ENCODE results near the gene DUSP5.

DUSP5 gene

DNA sequence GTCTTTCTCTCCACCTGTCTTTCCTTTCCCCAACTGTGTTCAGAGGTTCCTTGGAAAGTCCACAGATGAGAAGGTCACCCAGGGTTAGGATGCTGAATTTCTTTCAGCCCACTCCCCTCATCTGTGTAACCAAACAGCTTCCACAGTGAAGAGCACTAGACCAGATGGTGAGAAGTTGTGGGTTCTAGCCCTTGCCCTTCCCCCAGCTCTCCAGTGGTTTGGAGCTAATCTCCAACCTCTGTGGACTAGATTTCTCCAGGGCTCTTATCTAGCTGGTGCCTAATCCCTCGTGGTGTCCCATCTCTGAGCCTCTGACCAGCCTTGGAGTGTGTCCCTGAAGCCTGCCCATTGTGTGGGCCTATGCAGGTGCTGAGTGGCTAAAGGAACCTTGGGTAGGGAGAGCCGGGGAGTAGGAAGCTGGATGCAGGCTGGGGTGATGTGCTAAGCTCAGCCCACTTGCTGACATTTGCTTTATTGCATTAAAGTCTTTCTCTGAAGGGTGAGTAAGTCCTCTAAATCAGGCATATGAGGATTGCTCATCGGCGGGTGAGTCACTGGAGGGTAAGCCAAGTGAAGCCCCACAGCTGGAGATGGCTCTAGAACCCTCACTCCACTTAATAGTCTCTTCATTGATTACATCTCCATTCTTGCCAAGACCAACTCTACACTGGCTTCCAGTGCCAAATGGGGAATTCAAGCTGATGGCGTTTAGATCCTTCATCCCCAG is 14.9 kb downstream of the DUSP5 start:
- H3K4me3 ChIP-seq (ENCODE audit: low read depth, low read length), result no peak overlapping the region
- TF ChIP-seq SP2 (tag by site-specific recombination; IDR thresholded peaks at IDR 0.05) (peak; percentile 33; the same call in 1 of the 2 replicates), GLIS2 (tag by site-specific recombination; IDR thresholded peaks at IDR 0.05) (0 out of 2 replicates have a peak, but pooled peaks have one; percentile 18), ZNF138 (tag by site-specific recombination; IDR thresholded peaks at IDR 0.05; ENCODE audit: borderline replicate concordance) (no peak), GLIS1 (tag by site-specific recombination; IDR thresholded peaks at IDR 0.05) (peak; percentile 29; the same call in 1 of the 2 replicates), ZBTB8A (tag by site-specific recombination; IDR thresholded peaks at IDR 0.05) (no peak), ZNF785 (tag by site-specific recombination; IDR thresholded peaks at IDR 0.05) (no peak), ZNF777 (tag by site-specific recombination; IDR thresholded peaks at IDR 0.05; ENCODE audit: borderline replicate concordance) (no peak), ZFP69B (tag by site-specific recombination; IDR thresholded peaks at IDR 0.05) (peak; percentile 67; the same call in 1 of the 2 replicates), ZNF792 (tag by site-specific recombination; IDR thresholded peaks at IDR 0.05) (no peak), YY1 (tag by site-specific recombination; IDR thresholded peaks at IDR 0.05) (no peak), ZBTB48 (tag by site-specific recombination; IDR thresholded peaks at IDR 0.05) (no peak), ZNF335 (tag by site-specific recombination; conservative IDR thresholded peaks at IDR 0.05) (peak; percentile 36)
- TF ChIP-seq, protein P1, sequence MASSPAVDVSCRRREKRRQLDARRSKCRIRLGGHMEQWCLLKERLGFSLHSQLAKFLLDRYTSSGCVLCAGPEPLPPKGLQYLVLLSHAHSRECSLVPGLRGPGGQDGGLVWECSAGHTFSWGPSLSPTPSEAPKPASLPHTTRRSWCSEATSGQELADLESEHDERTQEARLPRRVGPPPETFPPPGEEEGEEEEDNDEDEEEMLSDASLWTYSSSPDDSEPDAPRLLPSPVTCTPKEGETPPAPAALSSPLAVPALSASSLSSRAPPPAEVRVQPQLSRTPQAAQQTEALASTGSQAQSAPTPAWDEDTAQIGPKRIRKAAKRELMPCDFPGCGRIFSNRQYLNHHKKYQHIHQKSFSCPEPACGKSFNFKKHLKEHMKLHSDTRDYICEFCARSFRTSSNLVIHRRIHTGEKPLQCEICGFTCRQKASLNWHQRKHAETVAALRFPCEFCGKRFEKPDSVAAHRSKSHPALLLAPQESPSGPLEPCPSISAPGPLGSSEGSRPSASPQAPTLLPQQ (tag by site-specific recombination; IDR thresholded peaks at IDR 0.05), result 0 out of 2 replicates have a peak, but pooled peaks have one; percentile 42
- TF ChIP-seq, protein P2, sequence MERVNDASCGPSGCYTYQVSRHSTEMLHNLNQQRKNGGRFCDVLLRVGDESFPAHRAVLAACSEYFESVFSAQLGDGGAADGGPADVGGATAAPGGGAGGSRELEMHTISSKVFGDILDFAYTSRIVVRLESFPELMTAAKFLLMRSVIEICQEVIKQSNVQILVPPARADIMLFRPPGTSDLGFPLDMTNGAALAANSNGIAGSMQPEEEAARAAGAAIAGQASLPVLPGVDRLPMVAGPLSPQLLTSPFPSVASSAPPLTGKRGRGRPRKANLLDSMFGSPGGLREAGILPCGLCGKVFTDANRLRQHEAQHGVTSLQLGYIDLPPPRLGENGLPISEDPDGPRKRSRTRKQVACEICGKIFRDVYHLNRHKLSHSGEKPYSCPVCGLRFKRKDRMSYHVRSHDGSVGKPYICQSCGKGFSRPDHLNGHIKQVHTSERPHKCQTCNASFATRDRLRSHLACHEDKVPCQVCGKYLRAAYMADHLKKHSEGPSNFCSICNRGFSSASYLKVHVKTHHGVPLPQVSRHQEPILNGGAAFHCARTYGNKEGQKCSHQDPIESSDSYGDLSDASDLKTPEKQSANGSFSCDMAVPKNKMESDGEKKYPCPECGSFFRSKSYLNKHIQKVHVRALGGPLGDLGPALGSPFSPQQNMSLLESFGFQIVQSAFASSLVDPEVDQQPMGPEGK (tag by site-specific recombination; IDR thresholded peaks at IDR 0.05), result peak; percentile 62
- TF ChIP-seq, protein P3, sequence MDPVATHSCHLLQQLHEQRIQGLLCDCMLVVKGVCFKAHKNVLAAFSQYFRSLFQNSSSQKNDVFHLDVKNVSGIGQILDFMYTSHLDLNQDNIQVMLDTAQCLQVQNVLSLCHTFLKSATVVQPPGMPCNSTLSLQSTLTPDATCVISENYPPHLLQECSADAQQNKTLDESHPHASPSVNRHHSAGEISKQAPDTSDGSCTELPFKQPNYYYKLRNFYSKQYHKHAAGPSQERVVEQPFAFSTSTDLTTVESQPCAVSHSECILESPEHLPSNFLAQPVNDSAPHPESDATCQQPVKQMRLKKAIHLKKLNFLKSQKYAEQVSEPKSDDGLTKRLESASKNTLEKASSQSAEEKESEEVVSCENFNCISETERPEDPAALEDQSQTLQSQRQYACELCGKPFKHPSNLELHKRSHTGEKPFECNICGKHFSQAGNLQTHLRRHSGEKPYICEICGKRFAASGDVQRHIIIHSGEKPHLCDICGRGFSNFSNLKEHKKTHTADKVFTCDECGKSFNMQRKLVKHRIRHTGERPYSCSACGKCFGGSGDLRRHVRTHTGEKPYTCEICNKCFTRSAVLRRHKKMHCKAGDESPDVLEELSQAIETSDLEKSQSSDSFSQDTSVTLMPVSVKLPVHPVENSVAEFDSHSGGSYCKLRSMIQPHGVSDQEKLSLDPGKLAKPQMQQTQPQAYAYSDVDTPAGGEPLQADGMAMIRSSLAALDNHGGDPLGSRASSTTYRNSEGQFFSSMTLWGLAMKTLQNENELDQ (tag by site-specific recombination; IDR thresholded peaks at IDR 0.05; ENCODE audit: low read depth), result no peak
- TF ChIP-seq, protein P4, sequence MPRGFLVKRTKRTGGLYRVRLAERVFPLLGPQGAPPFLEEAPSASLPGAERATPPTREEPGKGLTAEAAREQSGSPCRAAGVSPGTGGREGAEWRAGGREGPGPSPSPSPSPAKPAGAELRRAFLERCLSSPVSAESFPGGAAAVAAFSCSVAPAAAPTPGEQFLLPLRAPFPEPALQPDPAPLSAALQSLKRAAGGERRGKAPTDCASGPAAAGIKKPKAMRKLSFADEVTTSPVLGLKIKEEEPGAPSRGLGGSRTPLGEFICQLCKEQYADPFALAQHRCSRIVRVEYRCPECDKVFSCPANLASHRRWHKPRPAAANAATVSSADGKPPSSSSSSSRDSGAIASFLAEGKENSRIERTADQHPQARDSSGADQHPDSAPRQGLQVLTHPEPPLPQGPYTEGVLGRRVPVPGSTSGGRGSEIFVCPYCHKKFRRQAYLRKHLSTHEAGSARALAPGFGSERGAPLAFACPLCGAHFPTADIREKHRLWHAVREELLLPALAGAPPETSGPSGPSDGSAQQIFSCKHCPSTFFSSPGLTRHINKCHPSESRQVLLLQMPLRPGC (tag by site-specific recombination; IDR thresholded peaks at IDR 0.05), result 0 out of 2 replicates have a peak, but pooled peaks have one; percentile 42
- TF ChIP-seq, protein P5, sequence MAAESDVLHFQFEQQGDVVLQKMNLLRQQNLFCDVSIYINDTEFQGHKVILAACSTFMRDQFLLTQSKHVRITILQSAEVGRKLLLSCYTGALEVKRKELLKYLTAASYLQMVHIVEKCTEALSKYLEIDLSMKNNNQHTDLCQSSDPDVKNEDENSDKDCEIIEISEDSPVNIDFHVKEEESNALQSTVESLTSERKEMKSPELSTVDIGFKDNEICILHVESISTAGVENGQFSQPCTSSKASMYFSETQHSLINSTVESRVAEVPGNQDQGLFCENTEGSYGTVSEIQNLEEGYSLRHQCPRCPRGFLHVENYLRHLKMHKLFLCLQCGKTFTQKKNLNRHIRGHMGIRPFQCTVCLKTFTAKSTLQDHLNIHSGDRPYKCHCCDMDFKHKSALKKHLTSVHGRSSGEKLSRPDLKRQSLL (tag by site-specific recombination; IDR thresholded peaks at IDR 0.05), result peak; percentile 91
- TF ChIP-seq, protein P6, sequence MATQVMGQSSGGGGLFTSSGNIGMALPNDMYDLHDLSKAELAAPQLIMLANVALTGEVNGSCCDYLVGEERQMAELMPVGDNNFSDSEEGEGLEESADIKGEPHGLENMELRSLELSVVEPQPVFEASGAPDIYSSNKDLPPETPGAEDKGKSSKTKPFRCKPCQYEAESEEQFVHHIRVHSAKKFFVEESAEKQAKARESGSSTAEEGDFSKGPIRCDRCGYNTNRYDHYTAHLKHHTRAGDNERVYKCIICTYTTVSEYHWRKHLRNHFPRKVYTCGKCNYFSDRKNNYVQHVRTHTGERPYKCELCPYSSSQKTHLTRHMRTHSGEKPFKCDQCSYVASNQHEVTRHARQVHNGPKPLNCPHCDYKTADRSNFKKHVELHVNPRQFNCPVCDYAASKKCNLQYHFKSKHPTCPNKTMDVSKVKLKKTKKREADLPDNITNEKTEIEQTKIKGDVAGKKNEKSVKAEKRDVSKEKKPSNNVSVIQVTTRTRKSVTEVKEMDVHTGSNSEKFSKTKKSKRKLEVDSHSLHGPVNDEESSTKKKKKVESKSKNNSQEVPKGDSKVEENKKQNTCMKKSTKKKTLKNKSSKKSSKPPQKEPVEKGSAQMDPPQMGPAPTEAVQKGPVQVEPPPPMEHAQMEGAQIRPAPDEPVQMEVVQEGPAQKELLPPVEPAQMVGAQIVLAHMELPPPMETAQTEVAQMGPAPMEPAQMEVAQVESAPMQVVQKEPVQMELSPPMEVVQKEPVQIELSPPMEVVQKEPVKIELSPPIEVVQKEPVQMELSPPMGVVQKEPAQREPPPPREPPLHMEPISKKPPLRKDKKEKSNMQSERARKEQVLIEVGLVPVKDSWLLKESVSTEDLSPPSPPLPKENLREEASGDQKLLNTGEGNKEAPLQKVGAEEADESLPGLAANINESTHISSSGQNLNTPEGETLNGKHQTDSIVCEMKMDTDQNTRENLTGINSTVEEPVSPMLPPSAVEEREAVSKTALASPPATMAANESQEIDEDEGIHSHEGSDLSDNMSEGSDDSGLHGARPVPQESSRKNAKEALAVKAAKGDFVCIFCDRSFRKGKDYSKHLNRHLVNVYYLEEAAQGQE (tag by site-specific recombination; IDR thresholded peaks at IDR 0.05), result no peak
- TF ChIP-seq, protein P7, sequence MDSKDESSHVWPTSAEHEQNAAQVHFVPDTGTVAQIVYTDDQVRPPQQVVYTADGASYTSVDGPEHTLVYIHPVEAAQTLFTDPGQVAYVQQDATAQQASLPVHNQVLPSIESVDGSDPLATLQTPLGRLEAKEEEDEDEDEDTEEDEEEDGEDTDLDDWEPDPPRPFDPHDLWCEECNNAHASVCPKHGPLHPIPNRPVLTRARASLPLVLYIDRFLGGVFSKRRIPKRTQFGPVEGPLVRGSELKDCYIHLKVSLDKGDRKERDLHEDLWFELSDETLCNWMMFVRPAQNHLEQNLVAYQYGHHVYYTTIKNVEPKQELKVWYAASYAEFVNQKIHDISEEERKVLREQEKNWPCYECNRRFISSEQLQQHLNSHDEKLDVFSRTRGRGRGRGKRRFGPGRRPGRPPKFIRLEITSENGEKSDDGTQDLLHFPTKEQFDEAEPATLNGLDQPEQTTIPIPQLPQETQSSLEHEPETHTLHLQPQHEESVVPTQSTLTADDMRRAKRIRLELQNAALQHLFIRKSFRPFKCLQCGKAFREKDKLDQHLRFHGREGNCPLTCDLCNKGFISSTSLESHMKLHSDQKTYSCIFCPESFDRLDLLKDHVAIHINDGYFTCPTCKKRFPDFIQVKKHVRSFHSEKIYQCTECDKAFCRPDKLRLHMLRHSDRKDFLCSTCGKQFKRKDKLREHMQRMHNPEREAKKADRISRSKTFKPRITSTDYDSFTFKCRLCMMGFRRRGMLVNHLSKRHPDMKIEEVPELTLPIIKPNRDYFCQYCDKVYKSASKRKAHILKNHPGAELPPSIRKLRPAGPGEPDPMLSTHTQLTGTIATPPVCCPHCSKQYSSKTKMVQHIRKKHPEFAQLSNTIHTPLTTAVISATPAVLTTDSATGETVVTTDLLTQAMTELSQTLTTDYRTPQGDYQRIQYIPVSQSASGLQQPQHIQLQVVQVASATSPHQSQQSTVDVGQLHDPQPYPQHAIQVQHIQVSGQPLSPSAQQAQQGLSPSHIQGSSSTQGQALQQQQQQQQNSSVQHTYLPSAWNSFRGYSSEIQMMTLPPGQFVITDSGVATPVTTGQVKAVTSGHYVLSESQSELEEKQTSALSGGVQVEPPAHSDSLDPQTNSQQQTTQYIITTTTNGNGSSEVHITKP (tag by site-specific recombination; IDR thresholded peaks at IDR 0.05), result peak; percentile 53

More for the DNA sequence above, 14.9 kb downstream of the DUSP5 start:
- no peaks in the 10 kb centered on the region for H3K9me3 ChIP-seq (ENCODE audit: control insufficient read depth, insufficient read depth, low read depth, low read length)
- peaks cover 9 to 68% of the 10 kb centered on the region in 2 experiments; a peak in 2 of 3 replicates for H3K36me3 ChIP-seq (ENCODE audit: control insufficient read depth in 2 of 2, insufficient read depth in 1 of 2, low read length in 2 of 2)
- no peak overlapping the region for H3K27ac ChIP-seq (ENCODE audit: extremely low read depth, low read depth, low read length)
- no peaks in the 10 kb centered on the region; the same call in 1 of the 2 replicates for H3K4me1 ChIP-seq (ENCODE audit: control insufficient read depth, insufficient read depth, low read length)
- POLR2A ChIA-PET, result interaction anchor here (1.2 kb wide), 1 partner anchor 8 kb away, joined by 3 read pairs; no protein-coding TSS in a partner anchor
- CTCF ChIA-PET, result interaction anchor here (1.2 to 1.4 kb wide), 2 partner anchors 34 to 158 kb away, joined by 4 read pairs; no protein-coding TSS in a partner anchor
